Activated B cell treated with CpG ODN at 0.5 μM for 24 hours (primary cell): ENCODE measurements around the gene AUTS2. TPM values are rescaled to one million over a fixed set of nuclear protein-coding genes. Genes with fewer than 3 reads are reported as not detected.
A peak's percentile ranks its signal among the peaks of the same experiment; 100 is the strongest.
"Not testable (repeated sequence)": the region's sequence is repeated elsewhere in the genome, so short reads cannot be mapped to it uniquely, and the experiment has no call there.

ENCODE experiments used
- ATAC-seq: fragments of 200-7000 bp; cut with Tn5 transposase; one replicate; pipeline ENCODE4 v1.10.0; 2021; ENCODE audit warnings: low read depth, mild to moderate bottlenecking, moderate library complexity
- CTCF ChIA-PET: fragments of 350-600 bp; sonication (Branson Sonifier 250); formaldehyde crosslinking; loops from one replicate; lab custom pipeline; 2021; ENCODE audit warnings: antibody characterized with exemption; lab: Charles Lee
- POLR2A ChIA-PET: fragments of 350-600 bp; sonication (Branson Sonifier 250); formaldehyde crosslinking; loops from one replicate; lab custom pipeline; 2021; ENCODE audit warnings: antibody characterized with exemption; lab: Charles Lee
- DNase-seq: peaks from one replicate; pipeline ENCODE4 v3.0.0; 2022
- H3K27ac Mint-ChIP-seq: one replicate; pipeline ENCODE4 v1.8.0; 2020; ENCODE audit warnings: mixed read lengths
- H3K27me3 Mint-ChIP-seq: one replicate; pipeline ENCODE4 v1.8.0; 2021; ENCODE audit warnings: mixed read lengths
- H3K36me3 Mint-ChIP-seq: one replicate; pipeline ENCODE4 v1.8.0; 2021; ENCODE audit warnings: low read depth, mixed read lengths
- H3K4me1 Mint-ChIP-seq: one replicate; pipeline ENCODE4 v1.8.0; 2021; ENCODE audit warnings: mixed read lengths
- H3K4me3 Mint-ChIP-seq: one replicate; pipeline ENCODE4 v1.8.0; 2020; ENCODE audit warnings: mild to moderate bottlenecking, mixed read lengths
- H3K9me3 Mint-ChIP-seq: one replicate; pipeline ENCODE4 v1.8.0; 2020; ENCODE audit warnings: mixed read lengths
- intact Hi-C: fragments of 100-400 bp; cut with micrococcal nuclease; formaldehyde crosslinking; loops from one replicate; pipeline ENCODE4 v1.15.1; 2024
- total RNA-seq: library from RNA; stranded (reverse); gene quantifications from 2 replicates; pipeline ENCODE4 v1.2.3, GENCODE V29; 2022
- TF ChIP-seq, protein P1 (sequence below): fragments of 200-600 bp; IDR thresholded peaks from one replicate; pipeline ENCODE4 v1.8.0; 2022; ENCODE audit warnings: antibody characterized with exemption, mild to moderate bottlenecking

The AUTS2 gene
- total RNA-seq, 1 donor from 2014 or later: 15.9 TPM

DNA sequence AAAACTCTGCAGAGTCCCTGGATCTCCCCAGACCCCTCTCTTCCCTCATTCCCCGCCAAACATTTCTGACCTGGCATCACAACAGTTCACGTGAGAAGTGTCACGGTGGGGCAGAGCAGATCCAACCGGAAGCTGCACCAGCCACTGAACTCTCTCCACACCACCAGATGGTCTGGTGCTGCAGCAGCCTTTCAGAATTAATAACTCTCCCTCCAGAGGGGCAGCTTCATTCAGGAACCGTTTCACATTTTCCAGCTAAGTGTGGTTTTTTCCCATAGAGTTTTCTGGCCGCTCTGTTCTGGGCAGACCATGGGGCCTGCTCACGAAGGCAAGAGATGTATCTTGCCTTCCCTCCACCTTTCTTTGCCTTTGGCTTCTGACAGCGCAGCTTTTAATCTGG lies 1047.0 kb downstream of the AUTS2 start:
- ChIA-PET POLR2A (no interaction called here), CTCF (no interaction called here)

DNA sequence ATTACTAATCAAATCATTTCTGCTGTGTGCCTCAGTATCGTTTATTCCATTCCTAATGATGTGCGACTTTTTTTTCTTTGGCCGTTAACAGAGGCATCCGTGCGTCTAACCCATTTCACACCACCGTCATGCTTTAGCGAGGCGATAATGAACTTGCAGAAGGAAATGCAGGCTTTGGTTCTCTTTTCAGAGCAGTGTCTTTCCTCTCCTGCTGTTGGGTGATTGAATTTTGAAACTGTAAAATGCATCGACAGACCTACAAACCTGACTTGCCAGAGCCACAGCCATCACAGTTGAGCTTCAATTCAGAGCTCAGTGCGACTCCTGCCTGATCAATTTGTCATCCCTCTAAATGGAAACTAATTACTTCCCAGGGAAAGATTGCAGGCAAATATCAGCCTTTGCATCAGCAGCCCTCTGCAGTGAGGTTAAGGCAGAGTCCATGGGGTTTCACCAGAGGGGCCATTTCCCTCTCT lies 1047.6 kb downstream of the AUTS2 start:
- ChIA-PET POLR2A (no interaction called here), CTCF (no interaction called here)
- intact Hi-C loops: no loop called here
- DNase-seq: no peak
- Mint-ChIP-seq H3K27me3 (no peaks in the 10 kb centered on the region), H3K27ac (no peak overlapping the region), H3K36me3 (peaks cover 11% of the 10 kb centered on the region), H3K9me3 (peaks cover 7% of the 10 kb centered on the region), H3K4me3 (no peak overlapping the region), H3K4me1 (peaks cover 5% of the 10 kb centered on the region)
- ATAC-seq: peak; percentile 31
- TF ChIP-seq, protein P1, sequence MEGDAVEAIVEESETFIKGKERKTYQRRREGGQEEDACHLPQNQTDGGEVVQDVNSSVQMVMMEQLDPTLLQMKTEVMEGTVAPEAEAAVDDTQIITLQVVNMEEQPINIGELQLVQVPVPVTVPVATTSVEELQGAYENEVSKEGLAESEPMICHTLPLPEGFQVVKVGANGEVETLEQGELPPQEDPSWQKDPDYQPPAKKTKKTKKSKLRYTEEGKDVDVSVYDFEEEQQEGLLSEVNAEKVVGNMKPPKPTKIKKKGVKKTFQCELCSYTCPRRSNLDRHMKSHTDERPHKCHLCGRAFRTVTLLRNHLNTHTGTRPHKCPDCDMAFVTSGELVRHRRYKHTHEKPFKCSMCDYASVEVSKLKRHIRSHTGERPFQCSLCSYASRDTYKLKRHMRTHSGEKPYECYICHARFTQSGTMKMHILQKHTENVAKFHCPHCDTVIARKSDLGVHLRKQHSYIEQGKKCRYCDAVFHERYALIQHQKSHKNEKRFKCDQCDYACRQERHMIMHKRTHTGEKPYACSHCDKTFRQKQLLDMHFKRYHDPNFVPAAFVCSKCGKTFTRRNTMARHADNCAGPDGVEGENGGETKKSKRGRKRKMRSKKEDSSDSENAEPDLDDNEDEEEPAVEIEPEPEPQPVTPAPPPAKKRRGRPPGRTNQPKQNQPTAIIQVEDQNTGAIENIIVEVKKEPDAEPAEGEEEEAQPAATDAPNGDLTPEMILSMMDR: no peak

More for the DNA sequence above, 1047.0 kb downstream of the AUTS2 start:
- no peak for DNase-seq
- TF ChIP-seq, protein P1: no peak
- Mint-ChIP-seq H3K36me3 (peaks cover 14% of the 10 kb centered on the region), H3K9me3 (peaks cover 9% of the 10 kb centered on the region), H3K4me3 (no peak overlapping the region), H3K27me3 (no peaks in the 10 kb centered on the region), H3K4me1 (peaks cover 5% of the 10 kb centered on the region), H3K27ac (no peak overlapping the region)
- no peak for ATAC-seq
- intact Hi-C loops: no loop called here

DNA sequence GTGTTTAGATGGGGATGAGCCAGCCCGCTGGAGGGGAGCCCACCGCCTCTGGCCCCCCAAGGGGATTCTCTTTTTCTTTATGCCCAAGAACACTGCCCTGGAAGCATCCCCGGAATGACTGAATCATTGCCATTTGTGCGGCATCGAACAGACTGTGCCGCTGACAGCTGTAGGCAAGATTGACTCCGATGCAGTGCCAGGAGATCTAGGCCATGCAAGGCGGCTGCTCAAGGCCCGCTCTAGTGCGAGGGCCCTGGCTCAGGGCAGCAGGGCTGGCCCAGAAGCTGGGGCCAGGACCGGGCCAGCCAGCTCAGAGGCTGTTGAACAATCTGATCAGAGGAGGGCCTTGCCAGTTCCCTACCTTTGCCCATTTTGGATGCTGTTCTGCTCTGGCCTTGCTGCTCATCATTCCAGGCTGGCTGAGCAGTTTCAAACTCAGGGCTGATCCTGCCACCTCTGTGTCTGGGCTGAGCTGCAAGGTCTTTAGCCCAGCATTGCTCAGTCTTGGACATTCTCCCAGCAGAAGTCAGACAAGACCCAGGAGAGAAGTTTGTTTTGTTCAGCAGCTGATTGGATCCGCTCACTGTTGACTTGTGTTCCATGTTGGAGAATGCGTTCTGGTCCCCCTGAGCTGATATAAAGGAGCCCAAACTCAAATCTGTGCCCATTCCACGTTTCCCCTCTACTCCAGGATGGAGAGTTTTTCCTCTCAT lies 1048.4 kb downstream of the AUTS2 start:
- ATAC-seq (no peak), DNase-seq (no peak)
- no peak overlapping the region for H3K27ac Mint-ChIP-seq
- no peak overlapping the region for H3K4me3 Mint-ChIP-seq
- POLR2A ChIA-PET: no interaction called here
- H3K27me3 Mint-ChIP-seq: no peaks in the 10 kb centered on the region
- CTCF ChIA-PET: no interaction called here
- peaks cover 5% of the 10 kb centered on the region for H3K4me1 Mint-ChIP-seq
- intact Hi-C loops: no loop called here
- peaks cover 3% of the 10 kb centered on the region for H3K9me3 Mint-ChIP-seq
- H3K36me3 Mint-ChIP-seq: peaks cover 12% of the 10 kb centered on the region
- TF ChIP-seq, protein P1: no peak

DNA sequence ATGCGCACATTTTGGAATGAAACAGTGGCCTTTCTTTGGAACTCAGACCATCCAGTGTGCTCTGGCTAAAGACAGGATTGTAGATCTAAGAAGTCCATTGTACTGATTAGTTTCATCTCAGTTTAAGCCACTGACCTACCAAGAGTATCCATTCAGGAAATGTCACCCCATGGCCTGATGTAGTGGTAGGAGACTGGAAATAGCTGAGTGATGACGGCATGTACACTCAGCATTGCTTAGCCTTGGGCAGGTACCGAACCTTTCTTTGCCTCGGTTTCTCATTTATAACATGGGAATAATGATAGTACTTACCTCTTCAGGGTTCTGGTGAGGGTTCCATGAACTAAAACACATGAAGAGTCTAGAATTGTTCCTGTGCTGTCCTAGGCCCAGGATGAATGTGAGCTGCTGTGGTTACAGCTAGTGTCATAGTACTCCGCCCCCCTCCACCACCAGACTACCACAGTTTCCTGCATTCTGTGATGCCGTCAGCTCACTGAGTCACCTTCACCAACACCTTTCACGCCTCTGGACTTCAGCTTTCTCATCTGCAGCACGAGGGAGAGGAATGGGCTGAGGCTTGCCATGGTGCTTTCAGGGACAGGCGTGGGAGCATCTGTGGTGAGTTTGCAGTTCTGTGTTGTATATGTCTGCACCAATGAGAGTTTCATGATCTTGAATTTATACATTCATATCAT lies 1049.7 kb downstream of the AUTS2 start:
- DNase-seq (no peak), ATAC-seq (peak; percentile 47)
- Mint-ChIP-seq H3K27ac (no peak overlapping the region), H3K36me3 (peaks cover 18% of the 10 kb centered on the region), H3K4me1 (peaks cover 5% of the 10 kb centered on the region), H3K9me3 (no peaks in the 10 kb centered on the region), H3K4me3 (no peak overlapping the region), H3K27me3 (no peaks in the 10 kb centered on the region)
- POLR2A ChIA-PET: no interaction called here
- TF ChIP-seq, protein P1: no peak
- CTCF ChIA-PET: no interaction called here
- intact Hi-C loops: no loop called here

DNA sequence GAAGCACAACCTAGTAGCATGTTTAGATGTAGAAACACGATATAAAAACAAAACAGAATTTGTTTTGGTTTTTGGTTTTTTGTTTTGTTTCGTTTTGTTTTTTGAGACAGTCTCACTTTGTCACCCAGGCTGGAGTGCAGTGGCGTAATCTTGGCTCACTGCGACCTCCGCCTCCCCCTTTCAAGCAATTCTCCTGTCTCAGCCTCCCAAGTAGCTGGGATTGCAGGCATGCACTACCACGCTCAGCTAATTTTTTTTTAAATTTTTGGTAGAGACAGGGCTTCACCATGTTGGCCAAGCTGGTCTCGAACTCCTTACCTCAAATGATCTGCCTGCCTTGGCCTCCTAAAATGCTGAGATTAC lies 1050.2 kb downstream of the AUTS2 start:
- H3K4me3 Mint-ChIP-seq, H3K27me3 Mint-ChIP-seq, H3K9me3 Mint-ChIP-seq, POLR2A ChIA-PET, DNase-seq, H3K27ac Mint-ChIP-seq, CTCF ChIA-PET, ATAC-seq, intact Hi-C loops, H3K4me1 Mint-ChIP-seq: not testable (repeated sequence)
- peaks cover 18% of the 10 kb centered on the region for H3K36me3 Mint-ChIP-seq
